ENCODE data around the gene ITGB5. TPM values are rescaled to one million over a fixed set of nuclear protein-coding genes. Genes with fewer than 3 reads are reported as not detected.

Gene ITGB5
- total and polyA plus RNA-seq, 4 donors = 16.9 to 66.6 (median 48.0) TPM

GRCh38 chr3:124784686-124785382, 102.3 kb downstream of the ITGB5 start:
- Histone ChIP-seq H3K27me3 (ENCODE audit: control insufficient read depth in 4 of 4, insufficient read depth in 4 of 4, low read length in 3 of 4) (no peaks in the 10 kb centered on the region), H3K9me3 (ENCODE audit: control insufficient read depth in 4 of 4, low read length in 3 of 4) (no peaks in the 10 kb centered on the region), H3K9ac (ENCODE audit: low read depth in 1 of 2, low read length in 2 of 2) (no peak overlapping the region), H3K4me1 (ENCODE audit: control insufficient read depth in 4 of 4, insufficient read depth in 4 of 4, low read length in 3 of 4) (peaks cover 0 to 20% (median 16%) of the 10 kb centered on the region in 4 donors), H3K27ac (ENCODE audit: low read depth in 1 of 2, low read length in 2 of 2) (no peak overlapping the region), H3K36me3 (ENCODE audit: control insufficient read depth in 4 of 4, insufficient read depth in 3 of 4, low read depth in 1 of 4, low read length in 3 of 4) (peaks cover 0 to 3% (median 0%) of the 10 kb centered on the region in 4 donors), H3K4me3 (ENCODE audit: low read depth in 1 of 3, low read length in 3 of 3) (no peak overlapping the region)
- no peak for TF ChIP-seq ATF3 (IDR thresholded peaks at IDR 0.05)
- no peak for TF ChIP-seq YY1 (IDR thresholded peaks at IDR 0.05)
- no peak for TF ChIP-seq FOXA2 (IDR thresholded peaks at IDR 0.05)
- TF ChIP-seq HNF4G (IDR thresholded peaks at IDR 0.05) = no peak
- no peak for TF ChIP-seq RAD21 (IDR thresholded peaks at IDR 0.05)
- TF ChIP-seq HNF4A (conservative IDR thresholded peaks at IDR 0.05) = no peak
- no peak for TF ChIP-seq JUND (IDR thresholded peaks at IDR 0.05)
- TF ChIP-seq CTCF (IDR thresholded peaks at IDR 0.05; ENCODE audit: low read depth, low read length, missing input control) = no peak
- TF ChIP-seq EGR1 (IDR thresholded peaks at IDR 0.05; ENCODE audit: low read depth in 2 of 2) = no peak
- TF ChIP-seq ZBTB33 (IDR thresholded peaks at IDR 0.05) = no peak
- no peak for TF ChIP-seq TAF1 (conservative IDR thresholded peaks at IDR 0.05)
- no peak for TF ChIP-seq REST (IDR thresholded peaks at IDR 0.05)
- TF ChIP-seq SP1 (IDR thresholded peaks at IDR 0.05) = no peak
- no peak for TF ChIP-seq MAX (IDR thresholded peaks at IDR 0.05)
- TF ChIP-seq GABPA (IDR thresholded peaks at IDR 0.05 in 1 of 2, conservative IDR thresholded peaks at IDR 0.05 in 1 of 2) = no peak
- TF ChIP-seq NR2F2 (IDR thresholded peaks at IDR 0.05) = no peak
- no peak for TF ChIP-seq RXRA (IDR thresholded peaks at IDR 0.05)
- no peak for TF ChIP-seq FOXA1 (IDR thresholded peaks at IDR 0.05)
- WGBS = 90% methylated on average over 17 of the region's 17 CpGs
- no peak for DNase-seq (ENCODE audit: low spot score)

Measured in liver (tissue), 9 donors.